HCT116 (cell line): Measurements from ENCODE around the gene SYNJ1. TPM values are rescaled to one million over a fixed set of nuclear protein-coding genes. Genes with fewer than 3 reads are reported as not detected.

Experiments
- ATAC-seq: fragments of 200-7000 bp; cut with Tn5 transposase; 2 replicates; pipeline ENCODE4 v1.9.1; 2020; ENCODE audit warnings: mild to moderate bottlenecking, moderate library complexity
- BruUV-seq: library from RNA; stranded (reverse); fragments of 400-500 nt; replicated peaks from 2 replicates; lab custom pipeline; 2021; lab: Mats Ljungman, UMichigan
- CTCF ChIA-PET: fragments of 300-600 bp; sonication (Branson Sonifier 250); formaldehyde crosslinking; loops from one replicate; lab custom pipeline; 2021; ENCODE audit warnings: antibody characterized with exemption; lab: Charles Lee
- POLR2A ChIA-PET: fragments of 300-600, 350-600 bp; sonication (Branson Sonifier 250); formaldehyde crosslinking; loops from one replicate; lab custom pipeline; 2021; ENCODE audit warnings: antibody characterized with exemption; lab: Charles Lee
- RAD21 ChIA-PET, 2 experiments: fragments of 300-600 bp; sonication (Branson Sonifier 250); formaldehyde crosslinking; loops; one replicate each; lab custom pipeline; 2023; ENCODE audit warnings: low total read pairs in 2 of 2; ENCODE audit not compliant: uncharacterized antibody in 2 of 2, unreplicated experiment in 2 of 2, low non-redundant PET in 1 of 2; lab: Charles Lee
- DNase-seq: peaks from one replicate; pipeline ENCODE4 v3.0.0-alpha.2; 2010; ENCODE audit warnings: low read depth, low spot score
- H2AFZ ChIP-seq: fragments of 200-600 bp; shearing (Covaris generic), sonication (generic); 2 replicates; pipeline ENCODE4 v1.6.1; 2017; ENCODE audit warnings: low read depth, mixed run types, mixed read lengths, antibody characterized with exemption, low read length; ENCODE audit not compliant: poor library complexity, severe bottlenecking
- H3K27ac ChIP-seq: 2 replicates; pipeline ENCODE4 v1.5.1; 2012; ENCODE audit warnings: low read depth, low read length
- H3K27me3 ChIP-seq: fragments of 200-600 bp; sonication (generic); 2 replicates; pipeline ENCODE4 v1.6.1; 2016; ENCODE audit warnings: mixed run types, low read length, mixed read lengths; ENCODE audit not compliant: insufficient read depth
- H3K36me3 ChIP-seq, 2 experiments: fragments of 200-500 bp in 1 of 2; fragments of 200-600 bp in 1 of 2; sonication (Bioruptor generic) in 1 of 2; sonication (generic) in 1 of 2; 2 replicates each; pipeline versions ENCODE4 v1.5.1 to v1.6.1; 2014 to 2016; ENCODE audit warnings: low read length in 2 of 2, inconsistent platforms in 1 of 2, mixed read lengths in 1 of 2, mixed run types in 1 of 2; ENCODE audit not compliant: insufficient read depth in 2 of 2, control insufficient read depth in 1 of 2
- H3K4me1 ChIP-seq, 2 experiments: fragments of 200-600 bp in 1 of 2; sonication (generic) in 1 of 2; 2 replicates each; pipeline versions ENCODE4 v1.5.1 to v1.6.1; 2012 to 2017; ENCODE audit warnings: low read length in 2 of 2, inconsistent platforms in 1 of 2, mild to moderate bottlenecking in 1 of 2, mixed read lengths in 1 of 2, mixed run types in 1 of 2, moderate library complexity in 1 of 2; ENCODE audit not compliant: insufficient read depth in 2 of 2, control insufficient read depth in 1 of 2
- H3K4me2 ChIP-seq: fragments of 200-600 bp; sonication (generic); 2 replicates; pipeline ENCODE4 v1.6.1; 2017; ENCODE audit warnings: mixed run types, low read length, mixed read lengths
- H3K4me3 ChIP-seq, 2 experiments: fragments of 200-600 bp in 1 of 2; sonication (generic) in 1 of 2; replicated peaks in 1 of 2; 2 replicates each; pipeline ENCODE4 v1.5.1; 2011 to 2016; ENCODE audit warnings: low read length in 2 of 2, control low read depth in 1 of 2, low read depth in 1 of 2, mild to moderate bottlenecking in 1 of 2, mixed read lengths in 1 of 2, mixed run types in 1 of 2
- H3K79me2 ChIP-seq: fragments of 200-600 bp; sonication (generic); 2 replicates; pipeline ENCODE4 v1.6.1; 2017; ENCODE audit warnings: mild to moderate bottlenecking, mixed run types, low read length, moderate library complexity, mixed read lengths; ENCODE audit not compliant: insufficient read depth
- H3K9ac ChIP-seq: fragments of 200-600 bp; sonication (generic); 2 replicates; pipeline ENCODE4 v1.6.1; 2016; ENCODE audit warnings: low read length, mixed read lengths
- H3K9me2 ChIP-seq: fragments of 200-600 bp; sonication (generic), shearing (Covaris generic); 2 replicates; pipeline ENCODE4 v1.6.1; 2017; ENCODE audit warnings: mixed run types, mild to moderate bottlenecking, moderate library complexity; ENCODE audit not compliant: insufficient read depth
- H3K9me3 ChIP-seq, 2 experiments: fragments of 200-500 bp in 1 of 2; fragments of 200-600 bp in 1 of 2; sonication (Bioruptor generic) in 1 of 2; sonication (generic) in 1 of 2; 2 replicates each; pipeline ENCODE4 v1.6.1; 2014 to 2017; ENCODE audit warnings: low read length in 2 of 2, mixed read lengths in 2 of 2, inconsistent platforms in 1 of 2, low read depth in 1 of 2, mild to moderate bottlenecking in 1 of 2, mixed run types in 1 of 2, moderate library complexity in 1 of 2; ENCODE audit not compliant: control insufficient read depth in 1 of 2, insufficient read depth in 1 of 2
- H4K20me1 ChIP-seq: fragments of 200-600 bp; sonication (generic), shearing (Covaris generic); 2 replicates; pipeline ENCODE4 v1.6.1; 2017; ENCODE audit warnings: mixed run types, mild to moderate bottlenecking, moderate library complexity; ENCODE audit not compliant: insufficient read depth
- CBX3 ChIP-seq: IDR thresholded peaks from 2 replicates; pipeline ENCODE4 v1.6.1; 2012; ENCODE audit warnings: low read depth
- CEBPB ChIP-seq: IDR thresholded peaks from 2 replicates; pipeline ENCODE4 v1.6.1; 2012; ENCODE audit warnings: low read depth
- EGR1 ChIP-seq: IDR thresholded peaks from 2 replicates; pipeline ENCODE4 v1.6.1; 2012; ENCODE audit warnings: low read depth
- EZH2 ChIP-seq: fragments of 200-600 bp; sonication (generic); IDR thresholded peaks from 2 replicates; pipeline ENCODE4 v1.6.1; 2017; ENCODE audit warnings: antibody characterized with exemption, mixed run types
- FOSL1 ChIP-seq: IDR thresholded peaks from 2 replicates; pipeline ENCODE4 v1.6.1; 2012; ENCODE audit warnings: low read depth
- JUND ChIP-seq: IDR thresholded peaks from 2 replicates; pipeline ENCODE4 v1.6.1; 2012
- POLR2A ChIP-seq: IDR thresholded peaks from 2 replicates; pipeline ENCODE4 v1.7.0; 2011; ENCODE audit warnings: borderline replicate concordance; ENCODE audit not compliant: insufficient read depth, insufficient read length; ENCODE audit errors: extremely low read depth
- POLR2AphosphoS5 ChIP-seq: IDR thresholded peaks from 2 replicates; pipeline ENCODE4 v1.6.1; 2011; ENCODE audit warnings: mild to moderate bottlenecking, low read depth, low read length, moderate library complexity
- RAD21 ChIP-seq: IDR thresholded peaks from 2 replicates; pipeline ENCODE4 v1.6.1; 2012; ENCODE audit warnings: low read depth, mild to moderate bottlenecking
- SP1 ChIP-seq: IDR thresholded peaks from 2 replicates; pipeline ENCODE4 v1.6.1; 2012; ENCODE audit warnings: low read depth
- ZFX ChIP-seq: fragments of 450-650 bp; IDR thresholded peaks from 2 replicates; pipeline ENCODE4 v1.6.1; 2017
- intact Hi-C: fragments of 100-400 bp; cut with micrococcal nuclease; formaldehyde crosslinking; loops from 2 replicates; pipeline ENCODE4 v1.10.0; 2022
- total RNA-seq: library from RNA; stranded (reverse); gene quantifications from one replicate; pipeline ENCODE4 v1.2.1, GENCODE V29; 2021; ENCODE audit not compliant: unreplicated experiment
- TF ChIP-seq, protein P1 (sequence below): IDR thresholded peaks from 2 replicates; pipeline ENCODE4 v1.6.1; 2012
- TF ChIP-seq, protein P2 (sequence below): IDR thresholded peaks from 2 replicates; pipeline ENCODE4 v1.6.1; 2012
- TF ChIP-seq, protein P3 (sequence below): IDR thresholded peaks from 2 replicates; pipeline ENCODE4 v1.6.1; 2012; ENCODE audit warnings: low read depth
- TF ChIP-seq, protein P4 (sequence below): IDR thresholded peaks from 2 replicates; pipeline ENCODE4 v1.6.1; 2011; ENCODE audit warnings: mild to moderate bottlenecking, low read length, moderate library complexity; ENCODE audit not compliant: insufficient replicate concordance; ENCODE audit errors: extremely low read depth

Gene SYNJ1
- total RNA-seq, 1 experiment from 2014 or later, result 7.2 TPM

DNA sequence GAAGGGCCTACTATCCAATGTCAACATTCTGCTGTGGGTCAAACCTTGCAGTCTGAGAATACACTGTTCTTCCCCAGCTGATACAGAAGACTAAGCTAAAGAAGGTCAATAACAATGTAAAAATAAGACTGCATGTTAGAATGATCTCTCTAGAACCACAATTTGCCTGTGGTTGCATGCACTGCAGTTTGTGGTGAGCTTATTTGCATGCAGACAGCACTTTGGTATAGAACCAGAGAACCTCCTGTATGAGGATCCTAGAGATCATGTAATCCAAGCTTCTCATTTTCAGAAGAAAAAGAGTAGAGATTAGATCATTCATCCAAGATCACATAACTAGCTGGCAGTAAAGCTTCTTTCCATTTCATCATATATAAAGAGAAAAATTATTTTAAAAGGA, 15.8 kb downstream of the SYNJ1 start:
- ATAC-seq (no peak), DNase-seq (no peak)
- Histone ChIP-seq H3K9me3 (no peaks in the 10 kb centered on the region; a peak in 1 of 4 replicates), H3K9me2 (no peaks in the 10 kb centered on the region), H3K27me3 (no peaks in the 10 kb centered on the region), H2AFZ (no peak overlapping the region), H3K4me3 (no peak overlapping the region), H3K4me2 (no peak overlapping the region), H3K9ac (no peak overlapping the region), H3K79me2 (no peaks in the 10 kb centered on the region), H3K4me1 (no peaks in the 10 kb centered on the region), H4K20me1 (no peaks in the 10 kb centered on the region), H3K27ac (no peak overlapping the region), H3K36me3 (no peaks in the 10 kb centered on the region)
- intact Hi-C loops, result no loop called here
- RAD21 ChIA-PET, result no interaction called here
- BruUV-seq, result no TSS peak
- CTCF ChIA-PET, result no interaction called here
- POLR2A ChIA-PET, result no interaction called here
- no peak for TF ChIP-seq CEBPB
- no peak for TF ChIP-seq CBX3
- TF ChIP-seq, protein P1, sequence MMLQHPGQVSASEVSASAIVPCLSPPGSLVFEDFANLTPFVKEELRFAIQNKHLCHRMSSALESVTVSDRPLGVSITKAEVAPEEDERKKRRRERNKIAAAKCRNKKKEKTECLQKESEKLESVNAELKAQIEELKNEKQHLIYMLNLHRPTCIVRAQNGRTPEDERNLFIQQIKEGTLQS, result no peak
- TF ChIP-seq JUND, result no peak
- TF ChIP-seq EZH2, result no peak
- TF ChIP-seq RAD21, result no peak
- no peak for TF ChIP-seq POLR2A
- TF ChIP-seq, protein P2, sequence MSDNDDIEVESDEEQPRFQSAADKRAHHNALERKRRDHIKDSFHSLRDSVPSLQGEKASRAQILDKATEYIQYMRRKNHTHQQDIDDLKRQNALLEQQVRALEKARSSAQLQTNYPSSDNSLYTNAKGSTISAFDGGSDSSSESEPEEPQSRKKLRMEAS, result no peak
- TF ChIP-seq POLR2AphosphoS5, result no peak
- TF ChIP-seq ZFX, result no peak
- TF ChIP-seq FOSL1, result no peak
- TF ChIP-seq SP1, result no peak
- TF ChIP-seq EGR1, result no peak
- TF ChIP-seq, protein P3, sequence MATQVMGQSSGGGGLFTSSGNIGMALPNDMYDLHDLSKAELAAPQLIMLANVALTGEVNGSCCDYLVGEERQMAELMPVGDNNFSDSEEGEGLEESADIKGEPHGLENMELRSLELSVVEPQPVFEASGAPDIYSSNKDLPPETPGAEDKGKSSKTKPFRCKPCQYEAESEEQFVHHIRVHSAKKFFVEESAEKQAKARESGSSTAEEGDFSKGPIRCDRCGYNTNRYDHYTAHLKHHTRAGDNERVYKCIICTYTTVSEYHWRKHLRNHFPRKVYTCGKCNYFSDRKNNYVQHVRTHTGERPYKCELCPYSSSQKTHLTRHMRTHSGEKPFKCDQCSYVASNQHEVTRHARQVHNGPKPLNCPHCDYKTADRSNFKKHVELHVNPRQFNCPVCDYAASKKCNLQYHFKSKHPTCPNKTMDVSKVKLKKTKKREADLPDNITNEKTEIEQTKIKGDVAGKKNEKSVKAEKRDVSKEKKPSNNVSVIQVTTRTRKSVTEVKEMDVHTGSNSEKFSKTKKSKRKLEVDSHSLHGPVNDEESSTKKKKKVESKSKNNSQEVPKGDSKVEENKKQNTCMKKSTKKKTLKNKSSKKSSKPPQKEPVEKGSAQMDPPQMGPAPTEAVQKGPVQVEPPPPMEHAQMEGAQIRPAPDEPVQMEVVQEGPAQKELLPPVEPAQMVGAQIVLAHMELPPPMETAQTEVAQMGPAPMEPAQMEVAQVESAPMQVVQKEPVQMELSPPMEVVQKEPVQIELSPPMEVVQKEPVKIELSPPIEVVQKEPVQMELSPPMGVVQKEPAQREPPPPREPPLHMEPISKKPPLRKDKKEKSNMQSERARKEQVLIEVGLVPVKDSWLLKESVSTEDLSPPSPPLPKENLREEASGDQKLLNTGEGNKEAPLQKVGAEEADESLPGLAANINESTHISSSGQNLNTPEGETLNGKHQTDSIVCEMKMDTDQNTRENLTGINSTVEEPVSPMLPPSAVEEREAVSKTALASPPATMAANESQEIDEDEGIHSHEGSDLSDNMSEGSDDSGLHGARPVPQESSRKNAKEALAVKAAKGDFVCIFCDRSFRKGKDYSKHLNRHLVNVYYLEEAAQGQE, result no peak
- TF ChIP-seq, protein P4, sequence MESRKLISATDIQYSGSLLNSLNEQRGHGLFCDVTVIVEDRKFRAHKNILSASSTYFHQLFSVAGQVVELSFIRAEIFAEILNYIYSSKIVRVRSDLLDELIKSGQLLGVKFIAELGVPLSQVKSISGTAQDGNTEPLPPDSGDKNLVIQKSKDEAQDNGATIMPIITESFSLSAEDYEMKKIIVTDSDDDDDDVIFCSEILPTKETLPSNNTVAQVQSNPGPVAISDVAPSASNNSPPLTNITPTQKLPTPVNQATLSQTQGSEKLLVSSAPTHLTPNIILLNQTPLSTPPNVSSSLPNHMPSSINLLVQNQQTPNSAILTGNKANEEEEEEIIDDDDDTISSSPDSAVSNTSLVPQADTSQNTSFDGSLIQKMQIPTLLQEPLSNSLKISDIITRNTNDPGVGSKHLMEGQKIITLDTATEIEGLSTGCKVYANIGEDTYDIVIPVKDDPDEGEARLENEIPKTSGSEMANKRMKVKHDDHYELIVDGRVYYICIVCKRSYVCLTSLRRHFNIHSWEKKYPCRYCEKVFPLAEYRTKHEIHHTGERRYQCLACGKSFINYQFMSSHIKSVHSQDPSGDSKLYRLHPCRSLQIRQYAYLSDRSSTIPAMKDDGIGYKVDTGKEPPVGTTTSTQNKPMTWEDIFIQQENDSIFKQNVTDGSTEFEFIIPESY, result no peak
